Activated CD8-positive, alpha-beta memory T cell treated with anti-CD3 and anti-CD28 coated beads, Interleukin-2, amount 50 U/mL, for 4 hours (primary cell): ENCODE measurements around the gene ARL2.
"Not testable (repeated sequence)": the region's sequence is repeated elsewhere in the genome, so short reads cannot be mapped to it uniquely, and the experiment has no call there.

Experiments
- DNase-seq: peaks from one replicate; pipeline ENCODE4 v3.0.0-alpha.2; 2020

The ARL2 gene

GRCh38 chr11:65008873-65009272, 5.1 kb upstream of the ARL2 start:
- DNase-seq = no peak

GRCh38 chr11:65013130-65013887, 651 bp upstream of the ARL2 start:
- peak; percentile 90 for DNase-seq

GRCh38 chr11:65014726-65015227, 817 bp downstream of the ARL2 start:
- no peak for DNase-seq

- DNase-seq = no peak
Measured at GRCh38 chr11:65016705-65017104, 2.7 kb downstream of the ARL2 start.

- no peak for DNase-seq
Measured at GRCh38 chr11:65017937-65018336, 4.0 kb downstream of the ARL2 start.

- DNase-seq = no peak
Measured at GRCh38 chr11:65019824-65020223, 5.9 kb downstream of the ARL2 start.

- DNase-seq = no peak
Measured at GRCh38 chr11:65021003-65021402, 7.0 kb downstream of the ARL2 start.

- no peak for DNase-seq
Measured at GRCh38 chr11:65021509-65021908, 7.5 kb downstream of the ARL2 start.

GRCh38 chr11:65023502-65023901, 9.5 kb downstream of the ARL2 start:
- DNase-seq = not testable (repeated sequence)

GRCh38 chr11:65026810-65027209, 12.8 kb downstream of the ARL2 start:
- DNase-seq = no peak

GRCh38 chr11:65027213-65028067, 13.5 kb downstream of the ARL2 start, which contains the start of gene SNX15:
TSS of gene SNX15 (plus strand) at chr11:65027439. CDS start at chr11:65027538, 99 bp downstream.
- DNase-seq = peak; percentile 86

- DNase-seq = no peak
Measured at GRCh38 chr11:65032216-65032615, 18.3 kb downstream of the ARL2 start.

- DNase-seq = no peak
Measured at GRCh38 chr11:65034423-65034822, 20.5 kb downstream of the ARL2 start.

- DNase-seq = no peak
Measured at GRCh38 chr11:65035579-65035978, 21.6 kb downstream of the ARL2 start.

GRCh38 chr11:65036931-65037330, 23.0 kb downstream of the ARL2 start:
- no peak for DNase-seq

- no peak for DNase-seq
Measured at GRCh38 chr11:65040520-65040846, 26.5 kb downstream of the ARL2 start.

GRCh38 chr11:65040847-65041622, 27.1 kb downstream of the ARL2 start, which contains the start of gene SAC3D1:
TSS of gene SAC3D1 (plus strand) at chr11:65041210. CDS start at chr11:65041293, 83 bp downstream.
- DNase-seq = peak; percentile 79

- DNase-seq = no peak
Measured at GRCh38 chr11:65042891-65043290, 28.9 kb downstream of the ARL2 start.

GRCh38 chr11:65043881-65044501, 30.0 kb downstream of the ARL2 start:
- no peak for DNase-seq

GRCh38 chr11:65045061-65045460, 31.1 kb downstream of the ARL2 start:
- DNase-seq = no peak

GRCh38 chr11:65045728-65046127, 31.8 kb downstream of the ARL2 start:
- DNase-seq = no peak

GRCh38 chr11:65047581-65048422, 33.8 kb downstream of the ARL2 start:
- no peak for DNase-seq
